WERI-Rb-1 (cell line): ENCODE measurements around the gene CRX.

ENCODE experiments used
- DNase-seq: peaks from one replicate; pipeline ENCODE4 v3.0.0-alpha.2; 2020
- H3K27ac ChIP-seq: fragments of 250-450 bp; sonication (Bioruptor Pico); 2 replicates; pipeline ENCODE4 v1.5.1; 2020; ENCODE audit warnings: mild to moderate bottlenecking, moderate library complexity
- H3K27me3 ChIP-seq: fragments of 250-450 bp; sonication (Bioruptor Pico); 2 replicates; pipeline ENCODE4 v1.5.1; 2021; ENCODE audit warnings: mild to moderate bottlenecking, low read depth, moderate library complexity; ENCODE audit not compliant: insufficient read depth, severe bottlenecking
- H3K36me3 ChIP-seq: fragments of 250-450 bp; sonication (Bioruptor Pico); 2 replicates; pipeline ENCODE4 v1.5.1; 2020; ENCODE audit warnings: mild to moderate bottlenecking, moderate library complexity
- H3K4me3 ChIP-seq: 2 replicates; pipeline ENCODE4 v1.5.1; 2011; ENCODE audit warnings: low read depth, mild to moderate bottlenecking, control low read depth, low read length
- H3K9me3 ChIP-seq: fragments of 250-450 bp; sonication (Bioruptor Pico); 2 replicates; pipeline ENCODE4 v1.5.1; 2021; ENCODE audit warnings: mild to moderate bottlenecking, moderate library complexity; ENCODE audit not compliant: severe bottlenecking
- CTCF ChIP-seq: IDR thresholded peaks from 2 replicates; pipeline ENCODE4 v1.5.1; 2011; ENCODE audit warnings: low read depth, mild to moderate bottlenecking, control low read depth, inconsistent platforms, low read length

Gene CRX

DNA sequence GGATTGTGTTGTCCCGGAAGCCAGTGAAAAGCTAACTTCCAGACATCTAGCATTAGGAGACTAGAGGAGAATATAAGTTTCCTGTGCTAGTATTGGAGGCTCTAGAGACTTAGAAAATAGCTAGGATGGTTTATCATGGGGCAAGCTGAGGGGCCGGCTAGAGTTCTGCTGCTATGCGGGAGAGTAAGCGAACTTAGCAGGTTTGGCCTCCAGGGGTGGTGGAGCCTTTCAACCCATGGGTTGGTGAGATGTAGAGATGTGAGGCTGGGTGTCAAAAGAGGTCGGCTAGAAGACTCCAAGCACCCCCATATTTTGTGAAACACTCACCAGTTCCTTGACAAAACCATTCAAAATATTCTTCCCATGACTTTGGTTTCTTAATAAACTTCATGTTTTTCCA lies 60.0 kb downstream of the CRX start:
- no peaks in the 10 kb centered on the region for H3K36me3 ChIP-seq
- H3K27ac ChIP-seq = no peak overlapping the region
- TF ChIP-seq CTCF = no peak
- no peak overlapping the region for H3K4me3 ChIP-seq
- H3K9me3 ChIP-seq = no peaks in the 10 kb centered on the region
- DNase-seq = no peak
- no peaks in the 10 kb centered on the region for H3K27me3 ChIP-seq

- H3K27ac ChIP-seq = no peak overlapping the region
- H3K4me3 ChIP-seq = no peak overlapping the region
- H3K9me3 ChIP-seq = no peaks in the 10 kb centered on the region
- H3K27me3 ChIP-seq = no peaks in the 10 kb centered on the region
- H3K36me3 ChIP-seq = no peaks in the 10 kb centered on the region
- DNase-seq = no peak
- no peak for TF ChIP-seq CTCF
These were observed 61.2 kb downstream of the CRX start for GRCh38 chr19:47882890-47883289.

DNA sequence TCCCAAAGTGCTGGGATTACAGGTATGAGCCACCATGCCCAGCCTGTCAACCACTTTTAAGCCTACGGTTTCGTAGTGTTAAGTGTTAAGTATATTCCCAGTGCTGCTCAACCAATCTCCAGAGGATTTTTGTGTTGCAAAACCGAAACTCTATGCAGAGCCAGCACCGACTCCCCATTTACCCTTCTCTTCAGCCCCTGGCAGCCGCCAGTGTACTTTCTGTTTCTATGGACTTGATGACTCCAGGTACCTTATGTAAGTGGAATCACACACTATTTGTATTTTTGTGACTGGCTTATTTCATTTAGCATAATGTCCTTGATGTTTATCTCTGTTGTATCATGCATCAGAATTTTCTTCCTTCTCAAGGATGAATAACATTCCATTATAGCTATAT lies 63.3 kb downstream of the CRX start:
- no peak overlapping the region for H3K4me3 ChIP-seq
- no peaks in the 10 kb centered on the region for H3K27me3 ChIP-seq
- no peak overlapping the region for H3K27ac ChIP-seq
- no peaks in the 10 kb centered on the region for H3K9me3 ChIP-seq
- H3K36me3 ChIP-seq = no peaks in the 10 kb centered on the region
- no peak for TF ChIP-seq CTCF
- DNase-seq = no peak

- Histone ChIP-seq H3K4me3 (no peak within 1 kb of the TSS), H3K9me3 (no peaks in the 10 kb centered on the region)
These were observed 64.3 kb downstream of the CRX start, which contains the start of gene SULT2A1 for GRCh38 chr19:47886010-47886559. TSS of gene SULT2A1 (minus strand) at chr19:47886315. CDS start at chr19:47886257, 58 bp downstream.

GRCh38 chr19:47890865-47891621 lies 69.3 kb downstream of the CRX start:
- H3K27me3 ChIP-seq = no peaks in the 10 kb centered on the region

More at GRCh38 chr19:47886010-47886559, 64.3 kb downstream of the CRX start, which contains the start of gene SULT2A1:
- no peaks in the 10 kb centered on the region for H3K27me3 ChIP-seq
- H3K27ac ChIP-seq = no peak within 1 kb of the TSS
- no peaks in the 10 kb centered on the region for H3K36me3 ChIP-seq
- DNase-seq = no peak
- no peak for TF ChIP-seq CTCF

More at GRCh38 chr19:47890865-47891621, 69.3 kb downstream of the CRX start:
- no peak overlapping the region for H3K27ac ChIP-seq
- peaks cover 10% of the 10 kb centered on the region for H3K9me3 ChIP-seq
- no peak overlapping the region for H3K4me3 ChIP-seq
- no peaks in the 10 kb centered on the region for H3K36me3 ChIP-seq
- DNase-seq = no peak
- TF ChIP-seq CTCF = no peak
